Vagina (tissue), 2 donors: ENCODE data around the gene TSN.

Source experiments
- POLR2A ChIP-seq, 2 donors: fragments of 450-650 bp; IDR thresholded peaks; one replicate each; pipeline ENCODE4 v1.6.1; 2017; ENCODE audit warnings: antibody characterized with exemption in 2 of 2, mild to moderate bottlenecking in 2 of 2, moderate library complexity in 2 of 2
- POLR2AphosphoS5 ChIP-seq, 2 donors: sonication (generic); formaldehyde crosslinking; IDR thresholded peaks; one replicate each; pipeline ENCODE4 v1.9.0; 2017; ENCODE audit warnings: antibody characterized with exemption in 2 of 2, mild to moderate bottlenecking in 2 of 2, low read depth in 1 of 2; ENCODE audit not compliant: insufficient read depth in 1 of 2
- TF ChIP-seq, protein P1 (sequence below), 3 experiments: fragments of 450-650 bp in 2 of 3; fragments of 200-600 bp in 1 of 3; sonication (generic) in 1 of 3; IDR thresholded peaks; one replicate each; pipeline ENCODE4 v1.5.1; 2017 to 2019; ENCODE audit warnings: antibody characterized with exemption in 3 of 3, mild to moderate bottlenecking in 2 of 3, moderate library complexity in 2 of 3

DNA sequence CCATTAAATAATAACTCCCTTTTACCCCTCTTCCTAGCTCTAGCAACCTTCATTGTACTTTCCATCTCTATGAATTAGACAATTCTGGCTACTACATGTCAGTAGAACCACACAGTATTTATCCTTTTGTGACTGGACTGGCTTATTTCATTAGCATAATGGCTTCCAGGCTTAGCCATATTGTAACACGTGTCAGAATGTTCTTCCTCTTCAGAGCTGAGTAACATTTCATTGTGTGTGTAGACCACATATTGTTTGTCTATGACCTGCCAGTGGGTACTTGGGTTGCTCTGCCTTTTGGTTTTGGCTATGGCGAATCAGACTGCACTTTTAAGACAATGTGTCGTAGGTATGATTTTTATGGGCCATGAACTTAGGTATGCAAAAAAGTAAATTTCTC is 20.9 kb downstream of the TSN start:
- TF ChIP-seq, protein P1, sequence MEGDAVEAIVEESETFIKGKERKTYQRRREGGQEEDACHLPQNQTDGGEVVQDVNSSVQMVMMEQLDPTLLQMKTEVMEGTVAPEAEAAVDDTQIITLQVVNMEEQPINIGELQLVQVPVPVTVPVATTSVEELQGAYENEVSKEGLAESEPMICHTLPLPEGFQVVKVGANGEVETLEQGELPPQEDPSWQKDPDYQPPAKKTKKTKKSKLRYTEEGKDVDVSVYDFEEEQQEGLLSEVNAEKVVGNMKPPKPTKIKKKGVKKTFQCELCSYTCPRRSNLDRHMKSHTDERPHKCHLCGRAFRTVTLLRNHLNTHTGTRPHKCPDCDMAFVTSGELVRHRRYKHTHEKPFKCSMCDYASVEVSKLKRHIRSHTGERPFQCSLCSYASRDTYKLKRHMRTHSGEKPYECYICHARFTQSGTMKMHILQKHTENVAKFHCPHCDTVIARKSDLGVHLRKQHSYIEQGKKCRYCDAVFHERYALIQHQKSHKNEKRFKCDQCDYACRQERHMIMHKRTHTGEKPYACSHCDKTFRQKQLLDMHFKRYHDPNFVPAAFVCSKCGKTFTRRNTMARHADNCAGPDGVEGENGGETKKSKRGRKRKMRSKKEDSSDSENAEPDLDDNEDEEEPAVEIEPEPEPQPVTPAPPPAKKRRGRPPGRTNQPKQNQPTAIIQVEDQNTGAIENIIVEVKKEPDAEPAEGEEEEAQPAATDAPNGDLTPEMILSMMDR (IDR thresholded peaks at IDR 0.05), result no peak
- TF ChIP-seq POLR2A (IDR thresholded peaks at IDR 0.05), result no peak
- no peak for TF ChIP-seq POLR2AphosphoS5 (IDR thresholded peaks at IDR 0.05; ENCODE audit: insufficient read depth in 1 of 2, low read depth in 1 of 2)
